Stimulated activated CD8-positive, alpha-beta memory T cell treated with anti-CD3 and anti-CD28 coated beads, Interleukin-7, amount 100 ng/mL, for 48 hours (primary cell): ENCODE data around the gene CCDC12.

ENCODE experiments used
- DNase-seq, 2 donors: peaks; one replicate each; pipeline ENCODE4 v3.0.0-alpha.2; 2020; ENCODE audit warnings: low read depth in 1 of 2; ENCODE audit errors: extremely low read depth in 1 of 2

CCDC12 gene

GRCh38 chr3:46976326-46977190, at the start of gene CCDC12:
CCDC12 (minus strand) TSS chr3:46976745; CDS start chr3:46976732, 13 bp downstream.
- DNase-seq: peak; percentile 79 to 93

GRCh38 chr3:47024932-47025331, 48.4 kb upstream of the CCDC12 start:
- no peak for DNase-seq

GRCh38 chr3:47022641-47023071, 46.1 kb upstream of the CCDC12 start:
- DNase-seq: no peak

GRCh38 chr3:47020311-47020710, 43.8 kb upstream of the CCDC12 start:
- DNase-seq: no peak

- DNase-seq: peak in 1 of 2 donors; percentile 51
These were observed 42.7 kb upstream of the CCDC12 start for GRCh38 chr3:47019201-47019600.

GRCh38 chr3:47018269-47018611, 41.7 kb upstream of the CCDC12 start:
- no peak for DNase-seq

GRCh38 chr3:47017504-47018268, 41.1 kb upstream of the CCDC12 start:
- no peak for DNase-seq

- peak in 1 of 2 donors; percentile 40 for DNase-seq
These were observed 40.4 kb upstream of the CCDC12 start for GRCh38 chr3:47016934-47017435.

- no peak for DNase-seq
These were observed 39.8 kb upstream of the CCDC12 start for GRCh38 chr3:47016086-47016933.

GRCh38 chr3:47015151-47015550, 38.6 kb upstream of the CCDC12 start:
- DNase-seq: no peak

- no peak for DNase-seq
These were observed 37.5 kb upstream of the CCDC12 start for GRCh38 chr3:47014036-47014435.

- DNase-seq: no peak
These were observed 36.7 kb upstream of the CCDC12 start for GRCh38 chr3:47013231-47013630.

GRCh38 chr3:47012342-47013230, 36.0 kb upstream of the CCDC12 start:
- DNase-seq: no peak

GRCh38 chr3:47011371-47011770, 34.8 kb upstream of the CCDC12 start:
- no peak for DNase-seq

- DNase-seq: no peak
These were observed 34.4 kb upstream of the CCDC12 start for GRCh38 chr3:47010910-47011309.

- no peak for DNase-seq
These were observed 33.7 kb upstream of the CCDC12 start for GRCh38 chr3:47010111-47010712.

GRCh38 chr3:47009225-47010110, 32.9 kb upstream of the CCDC12 start:
- peak; percentile 73 to 78 for DNase-seq

- DNase-seq: no peak
These were observed 32.3 kb upstream of the CCDC12 start for GRCh38 chr3:47008851-47009224.
